Stimulated activated CD8-positive, alpha-beta memory T cell treated with anti-CD3 and anti-CD28 coated beads, Interleukin-2, amount 100 ng/mL, for 48 hours (primary cell): ENCODE measurements around the gene XYLT2.
"Not testable (repeated sequence)": the region's sequence is repeated elsewhere in the genome, so short reads cannot be mapped to it uniquely, and the experiment has no call there.

ENCODE experiments used
- DNase-seq, 2 donors: peaks; one replicate each; pipeline ENCODE4 v3.0.0-alpha.2; 2020; ENCODE audit warnings: low read depth in 2 of 2

The XYLT2 gene

DNA sequence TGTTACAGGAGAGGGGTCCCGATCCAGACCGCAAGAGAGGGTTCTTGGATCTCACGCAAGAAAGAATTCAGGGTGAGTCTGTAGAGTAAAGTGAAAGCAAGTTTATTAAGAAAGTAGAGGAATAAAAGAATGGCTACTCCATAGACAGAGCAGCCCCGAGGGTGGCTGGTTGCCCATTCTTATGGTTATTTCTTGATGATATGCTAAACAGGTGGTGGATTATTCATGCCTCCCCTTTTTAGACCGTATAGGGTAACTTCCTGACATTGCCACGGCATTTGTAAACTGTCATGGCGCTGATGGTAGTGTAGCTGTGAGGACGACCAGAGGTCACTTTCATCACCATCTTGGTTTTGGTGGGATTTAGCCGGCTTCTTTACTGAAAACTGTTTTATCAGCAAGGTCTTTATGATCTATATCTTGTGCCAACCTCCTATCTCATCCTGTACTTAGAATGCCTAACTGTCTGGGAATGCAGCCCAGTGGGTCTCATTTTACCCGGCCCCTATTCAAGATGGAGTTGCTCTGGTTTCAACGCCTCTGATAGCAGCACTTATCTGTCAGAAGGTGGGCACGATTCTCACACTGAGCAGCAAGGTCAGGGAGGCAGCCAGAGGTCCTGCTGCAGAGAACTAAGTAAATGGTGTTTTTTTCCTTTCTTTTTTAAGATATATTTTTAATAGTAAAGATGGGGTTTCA is 26.5 kb upstream of the XYLT2 start:
- DNase-seq = no peak

DNA sequence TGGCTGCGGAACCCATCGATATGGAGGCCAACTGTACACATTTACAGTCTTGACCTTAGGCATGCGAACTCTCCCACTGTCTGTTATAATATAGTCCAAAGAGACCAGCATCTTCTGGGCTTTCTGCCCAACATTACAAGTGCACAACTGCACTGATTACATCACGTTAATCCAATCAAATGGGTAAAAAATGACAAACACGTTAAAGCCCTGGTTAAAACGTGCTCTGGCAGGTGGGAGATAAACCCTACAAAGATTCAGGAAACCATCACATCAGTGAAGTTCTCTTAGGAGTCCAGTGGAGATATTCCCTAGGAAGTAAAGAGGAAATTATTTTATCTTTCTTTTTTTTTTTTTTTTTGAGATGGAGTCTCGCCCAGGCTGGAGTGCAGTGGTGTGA is 23.7 kb upstream of the XYLT2 start:
- no peak for DNase-seq

DNA sequence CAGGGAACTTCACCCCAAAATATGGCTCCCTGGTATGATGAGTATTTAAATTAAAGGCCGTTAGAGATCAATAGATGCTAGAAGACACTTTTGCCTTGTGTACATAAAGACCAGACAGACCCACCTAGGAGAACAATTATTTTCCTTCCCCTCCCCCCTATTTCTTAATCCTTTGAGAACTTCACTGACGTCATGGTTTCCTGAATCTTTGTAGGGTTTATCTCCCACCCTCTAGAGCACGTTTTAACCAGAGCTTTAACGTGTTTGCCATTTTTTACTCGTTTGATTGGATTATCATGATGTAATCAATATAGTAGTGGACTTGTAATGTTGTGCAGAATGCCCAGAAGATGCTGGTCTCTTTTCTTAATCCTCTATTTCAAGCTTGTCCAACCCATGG is 22.9 kb upstream of the XYLT2 start:
- DNase-seq = no peak

DNA sequence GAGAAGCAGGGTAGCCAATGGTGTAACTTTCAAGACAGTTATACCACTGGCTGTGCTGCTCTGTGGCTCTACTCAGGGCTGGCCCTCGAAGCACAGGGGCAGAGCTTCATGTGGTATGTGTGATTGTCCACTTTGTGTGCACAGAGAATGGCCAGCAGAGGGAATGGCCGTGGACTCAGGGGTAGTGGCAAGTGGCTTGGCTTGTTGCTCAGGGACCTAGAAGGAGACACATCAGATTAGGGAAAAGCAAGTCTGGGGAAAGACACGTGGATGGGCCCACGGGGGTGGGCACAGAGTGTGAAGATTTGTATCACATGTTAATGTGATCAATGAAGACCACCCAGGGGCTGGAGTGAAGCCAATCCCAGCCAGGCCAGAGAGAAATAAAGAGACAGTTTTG is 20.0 kb upstream of the XYLT2 start:
- no peak for DNase-seq

DNA sequence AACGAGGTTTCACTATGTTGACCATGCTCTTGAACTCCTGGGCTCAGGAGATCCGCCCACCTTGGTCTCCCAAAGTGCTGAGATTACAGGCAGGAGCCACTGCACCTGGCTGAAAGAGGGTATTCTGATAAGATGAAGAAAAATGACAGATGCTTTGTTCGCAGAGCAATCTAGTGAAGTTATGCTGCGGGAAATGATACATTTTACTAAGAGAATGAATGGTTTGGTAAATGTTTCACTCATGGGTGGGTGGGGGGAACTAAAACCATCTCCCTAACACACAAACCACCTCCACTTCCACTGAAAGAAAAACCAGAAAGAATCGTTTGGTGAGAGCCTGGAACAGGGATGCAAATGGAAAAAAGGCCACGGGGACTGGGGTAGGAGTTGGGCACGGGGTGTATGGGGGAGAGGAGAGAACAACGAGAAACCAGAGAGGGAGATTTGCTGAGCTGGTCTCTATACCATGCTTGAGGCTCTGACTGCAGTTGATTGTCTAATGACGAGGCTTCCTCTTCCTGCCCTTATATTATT is 19.0 kb upstream of the XYLT2 start:
- DNase-seq = no peak

DNA sequence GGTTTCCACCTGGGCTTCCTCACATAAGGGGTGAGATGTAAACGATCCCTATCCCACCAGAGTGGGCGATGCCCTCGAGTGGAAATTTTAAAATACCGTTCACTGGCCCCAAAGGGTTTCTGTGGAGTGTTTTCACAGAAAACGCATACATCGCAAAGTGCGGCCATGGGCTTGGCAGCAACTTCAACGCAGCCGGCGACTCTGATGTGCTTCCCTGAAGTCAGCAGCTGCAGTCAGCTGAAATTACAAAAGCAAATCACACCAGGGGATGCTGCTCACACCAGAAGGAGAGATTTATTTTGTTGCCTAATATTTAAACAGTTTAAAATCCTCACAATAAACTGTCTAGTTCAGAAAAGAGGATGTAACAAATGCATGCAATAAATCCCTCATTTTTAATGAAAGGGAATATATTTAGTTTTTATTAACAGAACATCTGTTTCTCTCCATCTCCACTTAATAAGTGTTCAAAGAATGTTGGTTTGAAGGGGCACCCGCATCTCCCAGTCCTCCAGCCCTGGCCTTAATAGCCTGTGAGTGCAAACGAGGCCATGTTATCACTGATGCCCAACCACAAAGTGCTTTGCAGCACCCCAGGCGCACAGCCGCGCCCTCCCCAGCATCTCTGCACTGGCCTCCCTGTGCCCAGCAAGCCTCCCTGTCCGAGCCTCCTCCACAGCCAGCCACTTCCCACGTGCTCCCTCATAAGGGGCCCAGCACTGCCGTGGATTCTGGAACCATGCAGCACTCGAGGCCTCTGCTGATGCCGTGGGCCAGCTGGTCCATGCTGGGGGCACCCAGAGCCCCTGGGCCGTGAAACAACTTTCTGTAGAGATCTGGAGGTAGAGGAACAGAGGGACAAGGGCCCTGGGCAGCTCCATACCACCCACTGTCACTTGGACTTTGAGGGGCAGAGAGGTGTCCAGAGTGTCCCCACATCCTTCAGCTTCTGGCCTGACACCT is 17.3 kb upstream of the XYLT2 start:
- no peak for DNase-seq

DNA sequence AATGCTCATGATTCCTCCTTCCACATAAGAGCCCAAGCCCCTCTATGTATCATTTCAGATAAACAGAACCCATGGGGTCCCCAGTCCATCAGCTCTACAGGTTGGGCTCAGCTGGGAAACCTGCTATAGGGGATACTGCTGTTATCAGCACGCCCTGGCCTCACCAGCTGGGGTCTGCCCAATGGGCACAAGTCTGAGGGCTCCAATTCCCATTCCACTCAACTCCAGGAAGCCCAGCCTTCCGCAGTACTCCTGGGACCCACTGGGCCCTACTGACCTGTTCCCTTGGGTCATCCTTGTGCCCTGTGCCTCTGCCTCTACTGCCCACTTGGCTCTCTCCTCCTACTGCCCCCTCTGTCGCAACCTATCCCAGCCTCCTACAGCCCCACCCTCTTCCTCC is 16.2 kb upstream of the XYLT2 start:
- DNase-seq = no peak

DNA sequence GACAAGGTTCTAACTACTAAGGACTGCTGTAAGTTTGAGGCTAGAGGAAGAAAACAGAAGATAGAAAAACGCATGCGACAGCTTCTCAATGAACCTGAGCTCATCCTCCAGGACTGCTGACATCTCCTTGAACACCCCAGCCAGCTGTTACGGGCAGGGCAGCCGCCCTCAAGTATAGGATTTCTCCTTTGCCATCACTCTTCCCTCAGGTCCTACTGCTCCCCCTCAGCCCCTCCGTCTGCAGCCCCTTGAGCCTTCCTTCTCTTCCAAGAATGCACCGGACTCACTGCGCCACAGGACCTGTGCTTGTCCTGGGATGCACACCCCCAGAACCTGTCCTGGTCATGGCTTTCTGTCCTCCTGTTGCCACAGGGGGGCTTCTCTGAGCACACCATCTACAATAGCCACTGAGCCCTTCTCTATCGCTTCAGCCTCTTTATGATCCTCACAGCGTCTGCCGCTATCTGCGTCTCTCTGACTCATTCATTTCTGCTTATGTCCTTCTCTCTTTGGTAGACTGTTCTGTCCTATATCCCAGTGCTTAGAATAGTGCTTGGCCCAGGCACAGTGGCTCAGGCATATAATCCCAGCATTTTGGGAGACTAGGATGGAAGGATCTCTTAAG is 15.7 kb upstream of the XYLT2 start:
- no peak for DNase-seq

DNA sequence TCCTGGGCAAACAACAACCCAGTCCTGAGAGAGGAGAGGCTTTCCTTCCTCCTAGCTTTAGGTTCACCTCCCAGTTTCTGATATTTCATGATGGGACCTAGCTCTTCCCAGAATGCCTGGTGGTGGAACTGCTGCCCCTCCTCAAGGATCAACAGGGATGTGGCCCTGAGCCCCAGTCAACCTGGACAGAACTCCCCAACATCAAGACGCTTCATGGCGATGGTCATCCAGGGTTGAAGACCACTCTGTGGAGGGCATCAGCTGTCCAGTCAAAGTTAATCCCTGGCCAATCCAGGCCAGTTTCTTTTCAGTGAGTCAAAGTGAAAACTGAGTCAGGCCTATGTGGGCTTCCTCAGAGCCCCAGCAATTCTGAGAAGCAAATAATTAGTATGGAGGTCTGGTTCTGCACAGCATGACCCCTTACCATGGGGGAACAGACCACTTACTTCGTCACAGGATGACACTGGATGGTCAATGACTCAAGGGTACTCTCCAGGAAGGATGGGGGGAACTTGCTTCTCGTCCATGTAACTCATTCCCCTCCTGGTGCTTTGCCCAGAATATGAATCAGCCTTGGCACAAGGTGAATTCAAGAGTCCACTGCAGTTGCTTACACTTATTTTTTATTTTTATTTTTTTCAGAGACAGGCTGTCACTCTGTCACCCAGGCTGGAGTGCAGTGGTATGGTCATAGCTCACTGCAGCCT is 14.7 kb upstream of the XYLT2 start:
- DNase-seq = no peak

DNA sequence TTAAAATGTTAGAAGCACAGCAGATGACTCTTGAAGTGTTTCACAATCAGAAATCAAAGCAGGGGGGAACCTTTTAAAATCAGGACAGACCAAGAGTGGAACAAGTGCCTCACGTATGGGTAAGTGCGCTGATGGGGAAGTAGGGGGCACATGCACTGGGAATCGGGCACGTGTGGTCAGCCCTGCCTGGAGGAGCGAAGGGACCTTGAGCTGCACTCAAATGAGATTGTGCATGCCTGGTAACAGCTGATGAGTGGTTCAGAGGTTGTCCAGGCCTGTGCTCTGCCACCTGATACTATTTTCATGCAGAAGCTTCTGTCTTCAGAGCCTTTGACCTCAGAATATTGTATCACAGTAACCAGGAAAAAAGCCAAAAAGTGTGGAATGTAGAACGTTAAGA is 13.7 kb upstream of the XYLT2 start:
- DNase-seq = no peak

DNA sequence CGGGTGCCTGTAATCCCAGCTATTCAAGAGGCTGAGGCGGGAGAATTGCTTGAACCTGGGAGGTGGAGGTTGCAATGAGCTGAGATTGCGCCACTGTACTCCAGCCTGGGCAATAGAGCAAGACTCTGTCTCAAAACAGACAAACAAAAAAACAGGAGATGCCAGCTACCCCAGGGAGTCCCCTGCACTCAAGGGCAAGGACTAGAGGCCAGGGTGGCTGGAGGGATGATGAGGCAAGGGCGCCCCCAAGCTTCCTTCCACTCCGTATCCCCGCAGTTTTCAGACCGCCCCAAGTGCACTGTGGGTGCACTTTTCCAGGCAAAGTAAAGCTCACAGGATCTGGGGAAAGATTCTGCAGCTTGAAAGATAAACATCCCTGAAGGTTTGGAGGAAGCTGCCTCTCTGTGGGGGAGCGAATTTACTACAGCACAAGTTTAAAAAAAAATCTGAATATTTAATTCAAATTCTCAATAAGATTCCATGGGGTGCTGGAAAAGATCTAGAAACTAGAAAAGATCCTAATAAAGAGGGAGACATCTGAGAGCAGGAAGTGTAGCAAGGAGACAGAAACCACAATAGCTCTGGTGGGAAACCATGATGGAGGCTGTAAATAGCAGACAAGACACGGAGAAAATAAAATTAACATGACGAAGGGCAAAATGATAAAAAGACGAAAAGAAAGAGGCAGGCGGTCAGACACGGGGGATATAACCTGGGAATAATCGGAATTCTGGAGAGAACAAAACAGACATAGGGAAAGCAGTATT is 12.5 kb upstream of the XYLT2 start:
- not testable (repeated sequence) for DNase-seq

DNA sequence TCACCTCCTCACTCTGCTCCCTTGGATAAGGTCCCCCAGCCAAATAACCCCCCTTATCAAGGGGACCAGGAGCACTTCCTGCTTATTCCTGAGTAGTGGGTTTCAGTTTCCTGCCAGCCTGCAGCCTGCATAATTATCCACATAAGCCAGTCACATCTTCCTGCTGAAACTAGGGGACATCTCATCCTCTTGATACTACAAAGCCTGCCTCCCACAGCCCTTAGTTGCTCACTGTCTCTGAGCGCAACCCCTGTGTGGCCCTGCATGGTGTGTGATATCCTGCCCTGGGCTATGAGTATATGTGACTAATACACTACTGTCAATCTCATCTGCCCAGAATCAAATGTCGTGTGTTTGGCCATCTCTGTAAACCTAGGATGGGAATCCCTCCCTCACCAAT is 8.0 kb upstream of the XYLT2 start:
- DNase-seq = no peak

DNA sequence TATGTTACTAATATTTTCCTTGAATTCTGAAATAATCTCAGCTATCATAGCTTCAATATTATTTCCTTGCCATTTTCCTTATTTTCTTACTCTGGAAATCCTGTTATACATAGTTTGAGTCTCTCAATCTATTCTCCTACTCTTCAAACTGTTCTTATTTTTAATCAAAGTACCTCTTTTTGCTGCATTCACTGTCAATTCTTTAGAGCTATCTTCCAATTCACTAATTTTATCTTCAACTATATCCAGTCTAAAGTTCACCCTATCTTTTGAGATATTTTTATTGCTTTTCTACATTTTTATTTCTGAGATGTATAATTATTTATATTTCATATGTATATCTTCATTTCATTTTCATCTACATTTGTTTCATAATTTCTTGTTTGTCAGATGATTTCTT is 7.3 kb upstream of the XYLT2 start:
- DNase-seq = no peak

DNA sequence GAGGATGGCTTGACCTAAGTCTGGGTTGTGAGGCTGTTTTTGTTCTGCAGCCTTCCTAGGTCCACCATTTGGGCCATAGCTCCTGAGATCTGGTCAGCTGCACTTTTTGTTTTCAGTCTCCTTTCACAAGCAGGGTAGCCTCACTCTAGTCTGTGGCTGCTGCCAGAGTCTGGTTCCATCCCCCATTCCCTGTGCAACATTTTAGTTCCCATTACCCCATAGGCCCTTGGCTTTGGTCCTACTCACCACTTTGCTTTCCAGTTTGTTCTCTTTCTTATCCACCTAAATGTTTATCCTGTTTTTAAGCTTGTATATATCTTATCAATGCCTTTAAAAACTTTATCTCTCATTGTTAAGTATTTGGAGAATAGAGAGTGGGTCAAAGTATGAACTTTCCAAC is 6.5 kb upstream of the XYLT2 start:
- DNase-seq = no peak

DNA sequence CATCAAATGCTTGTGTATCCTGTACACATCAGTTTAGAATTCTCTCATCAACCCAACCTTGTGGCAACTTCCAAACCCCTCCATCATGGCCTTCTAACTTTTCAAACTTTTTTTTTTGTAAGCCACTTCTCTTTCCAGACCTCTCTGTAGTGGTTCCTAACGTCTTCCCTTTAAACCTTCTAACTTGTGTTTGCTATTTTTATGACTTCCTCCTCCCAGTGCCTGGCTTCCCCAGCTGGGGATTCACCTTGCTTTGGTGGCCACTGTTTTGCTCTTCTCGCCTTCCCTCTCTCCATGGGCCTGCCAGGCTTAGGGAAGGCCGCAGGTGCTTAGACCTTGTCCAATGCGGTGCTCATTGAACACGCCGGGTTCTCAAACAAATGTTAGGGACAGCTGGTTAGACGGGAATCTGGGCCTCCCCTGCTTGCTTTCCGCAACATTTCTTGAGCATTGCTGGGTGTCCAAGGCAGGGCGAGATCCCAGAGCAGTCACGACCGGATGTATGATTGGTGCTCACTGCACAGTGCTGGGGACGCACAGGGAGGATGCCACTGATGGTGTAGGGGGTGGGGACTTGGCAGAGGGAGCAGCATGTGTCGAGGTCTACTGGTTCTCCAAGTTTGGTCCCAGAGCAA is 1.1 kb upstream of the XYLT2 start:
- no peak for DNase-seq

DNA sequence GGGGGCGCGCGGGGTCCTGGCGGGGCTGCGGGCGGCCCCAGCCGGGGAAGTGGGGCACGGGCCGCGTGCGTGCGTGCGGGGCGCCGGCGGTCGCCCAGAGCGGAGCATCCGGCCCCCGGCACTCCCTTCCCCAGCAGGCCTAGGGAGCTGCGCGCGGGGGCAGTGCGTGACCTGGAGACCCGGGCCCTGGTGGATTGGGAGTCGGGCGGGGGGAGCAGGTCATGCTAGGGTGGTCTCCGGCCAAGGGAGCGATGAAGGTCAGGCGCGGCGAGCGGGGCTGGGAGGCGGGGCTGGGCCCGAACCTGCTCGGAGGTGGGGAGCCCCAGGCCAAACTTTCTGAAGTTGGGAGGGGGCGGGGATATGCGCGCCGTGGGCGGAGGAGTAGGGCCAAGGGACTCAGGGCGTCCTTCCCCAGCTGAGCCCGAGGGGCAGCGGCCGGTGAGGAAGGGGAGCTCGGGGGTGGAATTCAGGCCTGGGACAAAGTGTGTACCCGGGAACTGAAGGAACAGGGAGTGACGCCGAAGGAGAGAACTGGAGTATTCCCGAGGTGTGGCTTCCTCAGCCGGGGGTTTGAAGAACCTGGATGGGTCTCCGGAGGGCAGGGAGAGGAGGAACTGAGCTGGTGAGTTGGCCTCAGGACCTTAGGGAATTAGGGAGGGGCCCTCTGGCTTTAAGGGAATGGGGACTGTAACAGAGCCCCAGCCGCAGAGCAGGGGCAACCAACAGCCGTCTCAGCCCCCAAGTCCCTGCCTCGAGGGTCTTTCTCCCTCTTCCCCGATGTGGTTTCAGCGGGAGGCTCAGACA is 589 bp downstream of the XYLT2 start:
- peak; percentile 40 to 50 for DNase-seq

DNA sequence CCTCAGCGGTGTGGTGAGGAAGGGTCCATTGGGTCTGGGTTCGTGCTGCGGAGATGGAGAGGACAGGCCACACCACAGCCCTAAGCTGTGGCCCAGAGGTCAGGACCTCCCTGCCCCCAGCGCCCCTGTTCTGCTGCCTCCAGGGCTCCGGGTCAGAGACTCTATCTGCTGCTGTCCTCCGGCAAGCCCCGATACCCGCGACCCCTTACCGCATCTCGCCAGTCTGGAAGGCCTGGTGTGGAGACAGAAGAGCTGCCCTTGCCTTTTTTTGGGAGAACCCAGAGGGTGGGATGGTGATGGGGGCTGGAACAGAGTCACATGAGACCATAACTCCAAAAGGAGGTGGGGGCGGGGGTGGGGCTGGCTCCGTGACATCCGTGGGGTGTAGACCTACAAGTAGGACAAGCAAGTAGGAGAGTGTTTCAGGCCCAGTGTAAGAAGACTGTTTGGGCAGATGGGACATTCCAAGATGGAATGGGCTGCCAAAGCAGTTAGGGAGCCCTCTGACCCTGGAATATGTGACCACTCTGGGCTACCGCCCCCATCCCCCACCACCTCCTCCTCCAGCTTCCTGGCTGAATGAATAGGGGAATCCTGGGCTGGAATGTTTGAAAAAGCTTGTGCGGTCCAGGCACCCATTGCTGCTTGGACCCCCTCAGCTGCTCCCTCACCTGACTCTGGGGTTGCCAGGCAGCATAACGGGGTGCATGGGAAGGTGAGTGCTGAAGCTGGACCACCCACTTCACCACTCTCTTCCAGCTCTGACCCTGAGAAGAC is 1.4 kb downstream of the XYLT2 start:
- DNase-seq = no peak

DNA sequence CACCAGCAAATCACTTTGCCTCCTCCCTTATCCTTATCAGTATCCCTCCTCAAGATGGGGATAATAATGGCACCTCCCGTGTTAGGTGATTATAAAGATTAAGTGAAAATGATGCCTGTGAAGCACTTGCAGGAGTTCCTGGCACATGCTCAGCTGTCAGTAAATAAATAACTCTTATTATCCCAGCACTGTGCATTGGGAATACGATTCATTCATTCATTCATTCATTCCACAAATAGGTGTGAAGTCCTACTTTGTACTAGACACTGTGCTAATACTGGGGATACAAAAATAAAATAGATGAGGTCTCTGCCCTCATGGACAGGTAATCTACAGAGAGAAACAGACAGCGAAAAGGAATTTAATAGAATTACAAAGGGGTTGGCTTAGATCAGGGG is 2.0 kb downstream of the XYLT2 start:
- DNase-seq = no peak
